DMS153 treated with DMSO at 0.1 percent for 48 hours (cell line): Measurements from ENCODE around the gene CLCNKA.

Source experiments
- DNase-seq: peaks from one replicate; lab custom pipeline; 2025; ENCODE audit not compliant: unreplicated experiment; lab: John Stamatoyannopoulos, UW

Gene CLCNKA

GRCh38 chr1:16076031-16076864 lies 54.4 kb downstream of the CLCNKA start:
- DNase-seq = no peak

GRCh38 chr1:16076865-16077238 lies 55.0 kb downstream of the CLCNKA start:
- no peak for DNase-seq

GRCh38 chr1:16077406-16078245 lies 55.8 kb downstream of the CLCNKA start:
- no peak for DNase-seq

- DNase-seq = peak; percentile 50
These were observed 57.3 kb downstream of the CLCNKA start for GRCh38 chr1:16078925-16079656.

- DNase-seq = no peak
These were observed 58.8 kb downstream of the CLCNKA start for GRCh38 chr1:16080422-16081150.

- DNase-seq = no peak
These were observed 59.8 kb downstream of the CLCNKA start for GRCh38 chr1:16081636-16082035.

- peak; percentile 27 for DNase-seq
These were observed 60.6 kb downstream of the CLCNKA start for GRCh38 chr1:16082283-16083038.

GRCh38 chr1:16083486-16083885 lies 61.6 kb downstream of the CLCNKA start:
- DNase-seq = no peak
